ENCODE data around the gene FAM89B. TPM values are rescaled to one million over a fixed set of nuclear protein-coding genes. Genes with fewer than 3 reads are reported as not detected.

Gene FAM89B
- total and polyA plus RNA-seq, 4 donors: 20.6 to 53.5 (median 44.4) TPM

DNA sequence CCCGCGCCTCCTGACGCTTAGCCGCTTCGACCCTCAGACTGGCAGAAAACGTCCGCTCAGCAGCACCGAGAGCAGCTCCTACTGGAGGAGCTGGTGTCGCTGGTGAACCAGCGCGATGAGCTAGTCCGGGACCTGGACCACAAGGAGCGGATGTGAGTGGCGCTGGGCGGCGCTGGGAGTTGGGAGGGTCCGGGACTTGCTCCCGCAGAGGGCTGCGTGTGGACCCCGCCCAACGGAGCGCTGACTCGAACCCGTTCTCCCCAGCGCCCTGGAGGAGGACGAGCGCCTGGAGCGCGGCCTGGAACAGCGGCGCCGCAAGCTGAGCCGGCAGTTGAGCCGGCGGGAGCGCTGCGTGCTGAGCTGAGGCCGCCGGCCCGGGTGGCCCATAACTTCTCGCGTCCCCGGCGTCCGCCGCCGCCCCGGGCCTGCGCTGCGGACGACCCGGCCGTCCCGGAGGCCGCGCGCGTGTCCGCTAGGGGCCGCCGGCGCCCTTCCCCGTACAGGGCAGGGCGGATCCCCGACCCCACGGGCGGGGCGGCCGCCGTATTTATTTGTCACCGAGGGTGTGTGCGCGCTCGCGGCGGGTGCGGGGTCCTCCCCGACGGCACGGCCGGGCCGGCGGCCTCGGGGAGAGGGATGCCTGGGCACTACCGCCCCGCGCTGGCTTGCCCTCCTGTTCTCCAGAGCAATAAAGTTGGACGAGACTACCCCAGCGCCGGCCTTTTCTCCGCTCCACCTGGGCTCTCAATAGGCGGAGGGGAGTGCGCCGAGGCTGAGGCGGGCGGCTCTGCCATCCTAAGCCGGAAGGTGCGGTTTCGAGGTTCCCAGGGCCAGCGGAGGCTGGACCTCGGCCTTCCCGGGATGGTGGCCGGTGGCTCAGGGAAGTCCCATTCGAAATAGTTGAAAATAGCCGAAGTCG lies 19.9 kb downstream of the FAM89B start:
- no peaks in the 10 kb centered on the region for H3K27me3 ChIP-seq (ENCODE audit: control insufficient read depth in 3 of 3, insufficient read depth in 3 of 3, low read length in 2 of 3)
- no peak for ATAC-seq (ENCODE audit: insufficient read depth, low FRiP score)
- H3K9me3 ChIP-seq (ENCODE audit: control insufficient read depth in 4 of 4, insufficient read depth in 3 of 4, low read length in 3 of 4): no peaks in the 10 kb centered on the region
- 55 to 66% methylated on average over 94 to 106 of the region's 106 CpGs for WGBS, 2 donors
- TF ChIP-seq, protein P1, sequence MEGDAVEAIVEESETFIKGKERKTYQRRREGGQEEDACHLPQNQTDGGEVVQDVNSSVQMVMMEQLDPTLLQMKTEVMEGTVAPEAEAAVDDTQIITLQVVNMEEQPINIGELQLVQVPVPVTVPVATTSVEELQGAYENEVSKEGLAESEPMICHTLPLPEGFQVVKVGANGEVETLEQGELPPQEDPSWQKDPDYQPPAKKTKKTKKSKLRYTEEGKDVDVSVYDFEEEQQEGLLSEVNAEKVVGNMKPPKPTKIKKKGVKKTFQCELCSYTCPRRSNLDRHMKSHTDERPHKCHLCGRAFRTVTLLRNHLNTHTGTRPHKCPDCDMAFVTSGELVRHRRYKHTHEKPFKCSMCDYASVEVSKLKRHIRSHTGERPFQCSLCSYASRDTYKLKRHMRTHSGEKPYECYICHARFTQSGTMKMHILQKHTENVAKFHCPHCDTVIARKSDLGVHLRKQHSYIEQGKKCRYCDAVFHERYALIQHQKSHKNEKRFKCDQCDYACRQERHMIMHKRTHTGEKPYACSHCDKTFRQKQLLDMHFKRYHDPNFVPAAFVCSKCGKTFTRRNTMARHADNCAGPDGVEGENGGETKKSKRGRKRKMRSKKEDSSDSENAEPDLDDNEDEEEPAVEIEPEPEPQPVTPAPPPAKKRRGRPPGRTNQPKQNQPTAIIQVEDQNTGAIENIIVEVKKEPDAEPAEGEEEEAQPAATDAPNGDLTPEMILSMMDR (IDR thresholded peaks at IDR 0.05; ENCODE audit: control extremely low read depth, extremely low read depth): no peak
- H3K9ac ChIP-seq (ENCODE audit: insufficient read depth in 1 of 2, low read length in 2 of 2): no peak overlapping the region
- peak overlapping the region; percentile 48 to 55 for H3K27ac ChIP-seq (ENCODE audit: low read depth in 1 of 2, low read length in 1 of 2)
- peak; percentile 65 to 73 (median 70) for DNase-seq
- peaks cover 0 to 11% (median 0%) of the 10 kb centered on the region in 5 donors for H3K4me1 ChIP-seq (ENCODE audit: control insufficient read depth in 5 of 5, insufficient read depth in 5 of 5, low read length in 5 of 5)
- peaks cover 0 to 18% (median 6%) of the 10 kb centered on the region in 4 donors for H3K36me3 ChIP-seq (ENCODE audit: control insufficient read depth in 4 of 4, insufficient read depth in 4 of 4, low read length in 4 of 4)
- no peak overlapping the region for H3K4me3 ChIP-seq

DNA sequence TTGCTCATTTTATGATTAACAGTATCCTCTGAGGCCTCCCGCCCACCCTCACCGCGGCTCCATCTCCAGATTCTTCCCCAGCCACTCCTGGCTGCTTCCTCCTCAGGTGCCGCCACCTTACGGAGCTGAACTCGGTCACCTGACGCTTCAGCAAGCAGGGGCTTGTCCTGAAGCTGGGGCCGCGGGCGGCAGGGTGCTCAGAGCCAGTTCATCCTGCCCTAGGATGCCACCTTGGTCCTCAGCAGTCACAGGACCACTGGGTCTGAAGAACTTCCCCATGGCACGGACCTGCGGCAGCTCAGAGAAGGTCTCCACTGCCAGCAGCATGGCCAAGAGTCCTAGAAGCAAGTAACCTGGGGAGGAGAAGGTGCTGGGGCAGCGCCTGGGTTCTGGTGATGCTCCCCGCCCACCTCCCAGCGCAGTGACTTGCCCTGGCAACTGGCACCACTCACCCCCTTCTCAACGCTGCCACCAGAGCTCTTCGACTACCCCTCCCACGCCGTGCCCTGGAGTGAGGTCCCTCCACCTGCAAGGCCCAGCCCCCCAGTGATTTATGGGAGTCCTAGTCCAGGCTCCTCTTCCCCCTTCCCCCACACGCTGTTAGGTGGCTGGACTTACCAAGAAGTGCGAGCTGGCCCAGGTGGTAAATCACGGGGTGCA lies 20.6 kb downstream of the FAM89B start:
- ATAC-seq (ENCODE audit: insufficient read depth, low FRiP score) (no peak), DNase-seq (no peak)
- Histone ChIP-seq H3K9ac (ENCODE audit: insufficient read depth in 1 of 2, low read length in 2 of 2) (no peak overlapping the region), H3K4me3 (no peak overlapping the region), H3K4me1 (ENCODE audit: control insufficient read depth in 5 of 5, insufficient read depth in 5 of 5, low read length in 5 of 5) (peaks cover 0 to 11% (median 0%) of the 10 kb centered on the region in 5 donors), H3K27ac (ENCODE audit: low read depth in 1 of 2, low read length in 1 of 2) (no peak overlapping the region), H3K9me3 (ENCODE audit: control insufficient read depth in 4 of 4, insufficient read depth in 3 of 4, low read length in 3 of 4) (no peaks in the 10 kb centered on the region), H3K36me3 (ENCODE audit: control insufficient read depth in 4 of 4, insufficient read depth in 4 of 4, low read length in 4 of 4) (peaks cover 2 to 21% (median 7%) of the 10 kb centered on the region in 4 donors), H3K27me3 (ENCODE audit: control insufficient read depth in 3 of 3, insufficient read depth in 3 of 3, low read length in 2 of 3) (no peaks in the 10 kb centered on the region)
- TF ChIP-seq, protein P1 (IDR thresholded peaks at IDR 0.05; ENCODE audit: control extremely low read depth, extremely low read depth): no peak
- 87 to 89% methylated on average over 22 of the region's 22 CpGs for WGBS, 2 donors

DNA sequence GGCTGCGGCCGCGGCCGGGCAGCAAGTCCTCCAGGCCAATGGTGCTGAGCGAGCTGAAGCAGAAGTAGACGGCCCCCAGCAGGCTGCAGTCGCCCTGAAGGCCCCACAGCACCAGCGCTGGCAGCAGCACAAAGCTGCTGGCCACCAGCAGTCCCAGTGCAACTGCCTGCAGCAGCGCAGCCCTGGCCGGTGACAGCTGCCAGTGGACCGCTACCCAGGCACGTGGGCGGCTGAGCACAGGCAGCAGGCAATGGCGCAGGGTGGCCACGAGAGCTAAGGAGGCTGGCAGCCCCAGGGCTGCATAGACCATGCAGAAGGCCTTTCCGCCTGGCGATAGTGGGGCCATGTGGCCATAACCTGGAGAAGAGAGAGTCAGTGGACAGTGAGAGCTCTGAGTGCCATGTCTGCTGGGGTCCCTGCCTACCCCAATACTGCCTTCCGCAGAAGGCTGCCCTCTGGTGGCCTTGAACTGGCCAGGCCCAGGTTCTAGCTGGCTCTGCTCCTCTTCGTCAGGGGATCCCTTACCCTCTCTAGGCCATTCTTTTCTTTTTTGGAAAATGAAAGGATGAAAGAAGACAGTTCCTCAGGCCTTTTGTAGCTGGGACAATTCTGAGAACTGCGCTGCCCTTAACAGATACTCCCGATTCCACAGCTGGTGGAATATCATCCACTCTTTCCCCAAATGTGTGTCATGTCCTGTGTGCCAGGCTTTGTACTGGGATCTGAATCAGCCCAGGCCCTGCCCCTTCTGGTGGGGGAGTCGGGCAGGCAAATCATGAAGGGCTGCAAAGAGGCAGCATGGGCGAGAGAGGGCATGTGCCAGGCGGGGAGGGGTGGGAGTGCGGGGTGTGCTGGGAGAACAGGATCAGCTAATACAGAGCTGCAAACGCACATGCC lies 21.4 kb downstream of the FAM89B start:
- TF ChIP-seq, protein P1 (IDR thresholded peaks at IDR 0.05; ENCODE audit: control extremely low read depth, extremely low read depth): peak; percentile 22
- DNase-seq: no peak

More for the DNA sequence above, 21.4 kb downstream of the FAM89B start:
- Histone ChIP-seq H3K36me3 (ENCODE audit: control insufficient read depth in 4 of 4, insufficient read depth in 4 of 4, low read length in 4 of 4) (peaks cover 3 to 29% (median 11%) of the 10 kb centered on the region in 4 donors), H3K9ac (ENCODE audit: insufficient read depth in 1 of 2, low read length in 2 of 2) (no peak overlapping the region), H3K4me1 (ENCODE audit: control insufficient read depth in 5 of 5, insufficient read depth in 5 of 5, low read length in 5 of 5) (peaks cover 0 to 11% (median 0%) of the 10 kb centered on the region in 5 donors), H3K9me3 (ENCODE audit: control insufficient read depth in 4 of 4, insufficient read depth in 3 of 4, low read length in 3 of 4) (no peaks in the 10 kb centered on the region), H3K27me3 (ENCODE audit: control insufficient read depth in 3 of 3, insufficient read depth in 3 of 3, low read length in 2 of 3) (no peaks in the 10 kb centered on the region), H3K4me3 (no peak overlapping the region), H3K27ac (ENCODE audit: low read depth in 1 of 2, low read length in 1 of 2) (no peak overlapping the region)
- ATAC-seq (ENCODE audit: insufficient read depth, low FRiP score): no peak
- WGBS, 2 donors: 84 to 87% methylated on average over 26 of the region's 26 CpGs

All from lung (tissue), 12 donors.